ENCODE data around the gene AHCTF1.

DNA sequence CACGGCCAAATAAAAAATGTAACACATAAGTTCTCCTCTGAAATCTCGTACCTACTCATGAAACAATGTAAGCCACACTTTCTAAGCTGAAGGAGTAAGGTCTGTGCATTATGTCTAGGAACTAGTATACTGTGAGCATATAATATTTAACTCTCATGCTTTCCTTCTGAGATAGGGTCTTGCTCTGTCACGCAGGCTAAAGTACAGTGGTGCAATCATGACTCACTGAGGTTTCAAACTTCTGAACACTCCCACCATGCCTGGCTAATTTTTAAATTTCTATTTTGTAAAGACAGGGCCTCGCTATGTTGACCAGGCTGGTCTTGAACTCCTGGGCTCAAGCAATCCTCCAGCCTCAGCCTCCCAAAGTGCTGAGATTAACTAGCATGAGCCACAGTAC lies 71.3 kb downstream of the AHCTF1 start:
- TF ChIP-seq CTCF (IDR thresholded peaks at IDR 0.05), result no peak
- TF ChIP-seq POLR2A (IDR thresholded peaks at IDR 0.05), result no peak
- no peak for TF ChIP-seq POLR2AphosphoS5 (IDR thresholded peaks at IDR 0.05; ENCODE audit: insufficient read depth in 1 of 2, low read depth in 1 of 2)

Data from vagina (tissue), 2 donors.